A549 (cell line): Measurements from ENCODE around the gene HNF1B. TPM values are rescaled to one million over a fixed set of nuclear protein-coding genes. Genes with fewer than 3 reads are reported as not detected.

Experiments used
- ATAC-seq, 2 experiments: fragments of 200-7000 bp in 1 of 2; fragments of >200 bp in 1 of 2; cut with Nextera tagmentation in 1 of 2; cut with Tn5 transposase in 1 of 2; 3 replicates each; pipeline versions ENCODE4 v1.8.0 to v1.9.1; 2018 to 2020; ENCODE audit warnings: mild to moderate bottlenecking in 1 of 2, moderate library complexity in 1 of 2
- CTCF ChIA-PET: fragments of 300-600 bp; sonication (Branson Sonifier 250); formaldehyde crosslinking; extraction: SDS; loops from one replicate; lab custom pipeline; 2021; ENCODE audit warnings: antibody characterized with exemption, inconsistent platforms; lab: Yijun Ruan, JAX
- POLR2A ChIA-PET: fragments of 350-600 bp; formaldehyde crosslinking; extraction: SDS; loops from one replicate; lab custom pipeline; 2021; ENCODE audit warnings: antibody characterized with exemption, inconsistent platforms; lab: Yijun Ruan, JAX
- DNase-seq, 2 experiments: peaks; one replicate each; pipeline versions ENCODE4 v3.0.0 to v3.0.0-alpha.2; 2011 to 2016; ENCODE audit warnings: low read depth in 1 of 2, low spot score in 1 of 2
- FAIRE-seq: peaks from 2 replicates; lab custom pipeline; 2011; peaks lifted over from hg19 to GRCh38; lab: Jason Lieb, UNC
- H3K27ac ChIP-seq, 2 experiments: fragments of >200 bp; sonication (Bioruptor Twin); formaldehyde crosslinking; 3 replicates each; pipeline ENCODE4 v1.5.1; 2016 to 2017
- H3K4me1 ChIP-seq: fragments of >200 bp; sonication (Bioruptor Twin); formaldehyde crosslinking; 3 replicates; pipeline ENCODE4 v1.6.1; 2016
- H3K4me2 ChIP-seq: fragments of >200 bp; sonication (Bioruptor Twin); formaldehyde crosslinking; 3 replicates; pipeline ENCODE4 v1.6.1; 2016
- H3K4me3 ChIP-seq: fragments of >200 bp; sonication (Bioruptor Twin); formaldehyde crosslinking; 3 replicates; pipeline ENCODE4 v1.5.1; 2016
- H3K9me3 ChIP-seq: fragments of >200 bp; sonication (Bioruptor Twin); formaldehyde crosslinking; 3 replicates; pipeline ENCODE4 v1.6.1; 2016
- CEBPB ChIP-seq, 2 experiments: fragments of >200 bp in 1 of 2; sonication (Bioruptor Twin) in 1 of 2; formaldehyde crosslinking in 1 of 2; IDR thresholded peaks; 2 replicates each; pipeline ENCODE4 v1.6.1; 2012 to 2016
- CHD2 ChIP-seq: fragments of 150-350 bp; IDR thresholded peaks from 2 replicates; pipeline ENCODE4 v1.6.1; 2014; ENCODE audit warnings: low read length; ENCODE audit not compliant: partially characterized antibody
- ESRRA ChIP-seq: fragments of 150-350 bp; IDR thresholded peaks from 2 replicates; pipeline ENCODE4 v1.6.1; 2014; ENCODE audit warnings: mild to moderate bottlenecking, low read length, borderline replicate concordance
- FOSB ChIP-seq: fragments of 250-450 bp; sonication (Bioruptor Pico); IDR thresholded peaks from 2 replicates; pipeline ENCODE4 v1.5.0; 2020; ENCODE audit warnings: mild to moderate bottlenecking, moderate library complexity
- FOXS1 ChIP-seq: fragments of 250-450 bp; sonication (Bioruptor Pico); IDR thresholded peaks from 2 replicates; pipeline ENCODE4 v1.5.0; 2020; ENCODE audit warnings: mild to moderate bottlenecking, moderate library complexity
- HDAC2 ChIP-seq: fragments of 200-600 bp; sonication (generic); IDR thresholded peaks from 2 replicates; pipeline ENCODE4 v1.6.1; 2016
- HES2 ChIP-seq: fragments of >200 bp; sonication (Bioruptor Twin); formaldehyde crosslinking; IDR thresholded peaks from 2 replicates; pipeline ENCODE4 v1.6.1; 2016
- JUN ChIP-seq, 2 experiments: fragments of >200 bp; sonication (Bioruptor Twin); formaldehyde crosslinking; IDR thresholded peaks; 2 replicates in 1 of 2; 3 replicates in 1 of 2; pipeline ENCODE4 v1.6.1; 2016 to 2017
- RARB ChIP-seq: fragments of 250-450 bp; sonication (Bioruptor Pico); IDR thresholded peaks from 2 replicates; pipeline ENCODE4 v1.8.0; 2021; ENCODE audit warnings: mild to moderate bottlenecking, moderate library complexity
- REST ChIP-seq: fragments of 200-600 bp; sonication (generic); IDR thresholded peaks from 2 replicates; pipeline ENCODE4 v1.6.1; 2016; ENCODE audit warnings: antibody characterized with exemption, mild to moderate bottlenecking, moderate library complexity
- TFCP2L1 ChIP-seq: fragments of 250-450 bp; sonication (Bioruptor Pico); IDR thresholded peaks from 2 replicates; pipeline ENCODE4 v1.5.0; 2021; ENCODE audit warnings: mild to moderate bottlenecking
- ZNF302 ChIP-seq: fragments of 250-450 bp; sonication (Bioruptor Pico); IDR thresholded peaks from 2 replicates; pipeline ENCODE4 v1.9.0; 2021; ENCODE audit warnings: inconsistent platforms, mild to moderate bottlenecking, moderate library complexity
- ZSCAN20 ChIP-seq: fragments of 250-450 bp; sonication (Bioruptor Pico); IDR thresholded peaks from 2 replicates; pipeline ENCODE4 v1.8.0; 2022; ENCODE audit warnings: mild to moderate bottlenecking, moderate library complexity
- WGBS: methylation state at CpG from one replicate; pipeline ENCODE4 v1.1.6; 2017; ENCODE audit errors: missing lambda C conversion rate; 5-methylcytosine and 5-hydroxymethylcytosine counted together
- polyA plus RNA-seq, 4 experiments: library from polyadenylated mRNA; depleted of rRNA in 3 of 4; stranded (reverse); fragments of >200 nt; fragmentation: RNase III in 1 of 4; extraction: RNeasy Plus Mini Kit Qiagen cat#74134 plus additional on column Dnase treatment in 1 of 4; gene quantifications; 2 replicates in 3 of 4; 3 replicates in 1 of 4; pipeline ENCODE4 v1.2.3, GENCODE V29; 2011 to 2017

HNF1B gene
- polyA plus RNA-seq, 2 of the 4 experiments (the other 2 are of a cell fraction), result 13.3 to 21.3 TPM

DNA sequence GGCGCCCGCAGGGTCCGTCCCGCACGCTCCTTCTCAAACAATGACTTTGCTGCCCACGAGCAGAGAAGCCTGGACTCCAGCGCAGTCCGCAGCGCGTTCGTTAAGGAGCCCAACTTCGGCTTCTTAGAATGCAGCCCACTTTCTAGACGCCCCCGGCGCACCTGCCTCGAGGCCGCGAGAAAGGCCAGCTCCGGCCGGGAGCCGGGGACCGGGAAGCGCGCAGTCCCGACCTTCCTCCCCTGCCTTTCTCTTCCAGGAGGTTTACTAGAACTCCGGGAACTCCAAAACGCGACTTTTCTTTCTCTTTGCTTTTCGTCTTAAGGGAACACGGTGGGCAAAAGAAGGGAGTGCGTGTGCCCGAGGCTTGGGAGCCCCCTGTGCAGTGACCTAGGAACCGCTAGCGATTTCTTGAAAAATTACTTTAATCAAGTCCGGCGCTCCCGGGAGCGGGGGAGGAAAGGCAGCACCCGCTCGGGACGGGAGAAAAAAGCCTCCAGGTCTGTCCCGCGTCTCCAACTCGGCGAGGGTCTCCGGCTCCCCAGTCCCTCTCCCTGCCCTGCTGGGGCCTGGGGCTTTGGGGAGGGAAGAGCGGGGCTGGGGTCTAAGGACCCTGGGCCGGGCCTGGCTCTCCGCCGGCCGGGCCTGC, 2.6 kb downstream of the HNF1B start (continued):
- no peak for TF ChIP-seq REST
- no peak for TF ChIP-seq HES2
- no peak for TF ChIP-seq RARB (CRISPR knock-in tag)
- peak in 1 of 2 experiments; percentile 23; a peak in 1 of 5 replicates for TF ChIP-seq JUN (IDR thresholded peaks at IDR 0.05)
- no peak for TF ChIP-seq ESRRA
- no peak for TF ChIP-seq TFCP2L1 (CRISPR knock-in tag)

DNA sequence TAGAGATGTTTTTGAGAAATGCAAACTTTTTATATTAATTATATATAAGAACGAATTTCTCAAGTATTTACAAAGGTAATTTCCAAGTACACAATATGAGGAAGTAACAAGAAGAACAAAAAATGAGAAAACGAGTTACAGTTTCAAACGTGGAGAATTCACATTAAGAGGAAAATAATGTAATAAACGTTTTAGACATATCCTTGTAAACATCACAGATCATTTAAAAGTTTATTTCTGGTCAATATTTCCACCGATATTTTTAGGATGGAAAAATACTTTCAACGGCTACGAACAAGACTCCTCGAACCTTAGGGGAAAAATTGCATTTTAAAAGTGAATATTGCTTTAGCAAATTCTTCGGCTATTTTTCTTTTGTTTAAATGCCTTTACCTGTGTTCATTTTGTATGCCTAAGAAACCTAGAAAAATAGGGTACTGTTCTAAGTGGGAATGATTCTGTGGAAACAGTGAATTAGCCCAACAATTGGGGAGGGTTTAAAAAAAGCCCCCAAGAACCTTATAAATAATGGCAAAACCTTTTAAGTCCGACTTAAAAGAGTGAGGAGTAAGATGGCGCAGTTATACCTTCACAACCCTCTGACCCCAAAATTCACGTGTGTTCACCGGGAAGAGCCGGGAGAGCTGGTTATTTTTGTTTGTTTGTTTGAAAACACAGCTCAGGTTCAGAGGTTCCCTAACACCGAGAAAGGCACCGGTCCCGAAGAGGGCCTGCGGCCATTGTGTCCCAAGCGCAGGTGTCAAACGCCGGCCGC, 3.3 kb downstream of the HNF1B start:
- H3K4me2 ChIP-seq, result peak overlapping the region; percentile 90

GRCh38 chr17:37740915-37741314, 3.9 kb downstream of the HNF1B start:
- Histone ChIP-seq H3K4me1 (peaks cover 45% of the 10 kb centered on the region), H3K27ac (peak overlapping the region in 1 of 2 experiments; percentile 81; a peak in 3 of 6 replicates), H3K4me3 (peak overlapping the region; percentile 67), H3K4me2 (peak overlapping the region; percentile 90), H3K9me3 (no peaks in the 10 kb centered on the region)
- peak; percentile 34 to 42; a peak in 2 of 4 replicates for TF ChIP-seq CEBPB (IDR thresholded peaks at IDR 0.05)
- no peak for TF ChIP-seq FOXS1 (CRISPR knock-in tag)
- no peak for TF ChIP-seq REST
- no peak for TF ChIP-seq CHD2
- ATAC-seq (no peak), DNase-seq (no peak), FAIRE-seq (no peak)
- WGBS, result 5% methylated on average over 4 of the region's 4 CpGs
- CTCF ChIA-PET, result interaction anchor here (0.6 to 10.3 kb wide), 7 partner anchors 16 to 368 kb away, joined by 3 to 60 read pairs (median 20); no protein-coding TSS in a partner anchor
- POLR2A ChIA-PET, result no interaction called here

More for the DNA sequence above, 3.3 kb downstream of the HNF1B start:
- Histone ChIP-seq H3K27ac (peak overlapping the region; percentile 81 to 94), H3K4me3 (peak overlapping the region; percentile 67), H3K9me3 (no peaks in the 10 kb centered on the region), H3K4me1 (peaks cover 51% of the 10 kb centered on the region)
- no peak for FAIRE-seq
- WGBS, result 3% methylated on average over 22 of the region's 22 CpGs
- ChIA-PET POLR2A (interaction anchor here (1.1 kb wide), 1 partner anchor 24 kb away, joined by 4 read pairs; no protein-coding TSS in a partner anchor), CTCF (interaction anchor here (0.7 to 10.3 kb wide), 7 partner anchors 23 to 92 kb away, joined by 3 to 60 read pairs (median 7); no protein-coding TSS in a partner anchor)
- DNase-seq, result peak in 1 of 2 experiments; percentile 42
- TF ChIP-seq ZNF302 (CRISPR knock-in tag), result no peak
- TF ChIP-seq FOSB (CRISPR knock-in tag), result no peak
- no peak for TF ChIP-seq ZSCAN20
- TF ChIP-seq HDAC2, result 0 out of 2 replicates have a peak, but pooled peaks have one; percentile 24
- TF ChIP-seq, all 56 proteins: peak for 1
- no peak for ATAC-seq
